BLaER1 treated with 17β-estradiol and CSF1 and Interleukin-3, amounts not matched to agents 10 nM and 100 nM (cell line): ENCODE results near the gene PROCA1.
A peak's percentile ranks its signal among the peaks of the same experiment; 100 is the strongest.

ENCODE experiments used
- H3K27ac ChIP-seq, 11 experiments: shearing (Covaris generic); formaldehyde crosslinking; 2 replicates each; pipeline ENCODE4 v1.8.1; 2022
- H3K27me3 ChIP-seq, 11 experiments: shearing (Covaris generic); formaldehyde crosslinking; 2 replicates each; pipeline ENCODE4 v1.8.1; 2022
- H3K36me3 ChIP-seq, 11 experiments: shearing (Covaris generic); formaldehyde crosslinking; 2 replicates each; pipeline ENCODE4 v1.8.1; 2022
- H3K4me1 ChIP-seq, 10 experiments: shearing (Covaris generic); formaldehyde crosslinking; 2 replicates each; pipeline ENCODE4 v1.8.1; 2022
- H3K4me2 ChIP-seq, 11 experiments: shearing (Covaris generic); formaldehyde crosslinking; 2 replicates each; pipeline ENCODE4 v1.8.1; 2022
- H3K4me3 ChIP-seq, 10 experiments: shearing (Covaris generic); formaldehyde crosslinking; 2 replicates each; pipeline ENCODE4 v1.8.1; 2022
- H3K9ac ChIP-seq, 11 experiments: shearing (Covaris generic); formaldehyde crosslinking; 2 replicates each; pipeline ENCODE4 v1.8.1; 2022
- H3K9me3 ChIP-seq, 11 experiments: shearing (Covaris generic); formaldehyde crosslinking; replicated peaks in 1 of 11; 2 replicates each; pipeline ENCODE4 v1.8.1; 2022
- H4K20me1 ChIP-seq, 11 experiments: shearing (Covaris generic); formaldehyde crosslinking; 2 replicates each; pipeline ENCODE4 v1.8.1; 2022
- Cebpa-rat ChIP-seq, 11 experiments: shearing (Covaris generic); IDR thresholded peaks; 2 replicates each; pipeline ENCODE4 v1.8.1; 2022

Gene PROCA1

GRCh38 chr17:28719021-28719433, 7.3 kb upstream of the PROCA1 start:
- TF ChIP-seq Cebpa-rat (IDR thresholded peaks at IDR 0.05) = no peak
- H3K4me2 ChIP-seq = peak overlapping the region; percentile 83 to 99 (median 97)
- peaks cover 50 to 61% (median 56%) of the 10 kb centered on the region in 11 experiments for H3K36me3 ChIP-seq
- no peaks in the 10 kb centered on the region for H3K27me3 ChIP-seq
- H3K4me3 ChIP-seq = peak overlapping the region; percentile 71 to 97 (median 86)
- H3K9me3 ChIP-seq = no peaks in the 10 kb centered on the region
- H4K20me1 ChIP-seq = peaks cover 34 to 68% (median 57%) of the 10 kb centered on the region in 11 experiments
- peaks cover 55 to 67% (median 61%) of the 10 kb centered on the region in 10 experiments for H3K4me1 ChIP-seq
- H3K9ac ChIP-seq = peak overlapping the region; percentile 83 to 99 (median 96); a peak in 21 of 22 replicates
- H3K27ac ChIP-seq = peak overlapping the region; percentile 86 to 99 (median 96)

DNA sequence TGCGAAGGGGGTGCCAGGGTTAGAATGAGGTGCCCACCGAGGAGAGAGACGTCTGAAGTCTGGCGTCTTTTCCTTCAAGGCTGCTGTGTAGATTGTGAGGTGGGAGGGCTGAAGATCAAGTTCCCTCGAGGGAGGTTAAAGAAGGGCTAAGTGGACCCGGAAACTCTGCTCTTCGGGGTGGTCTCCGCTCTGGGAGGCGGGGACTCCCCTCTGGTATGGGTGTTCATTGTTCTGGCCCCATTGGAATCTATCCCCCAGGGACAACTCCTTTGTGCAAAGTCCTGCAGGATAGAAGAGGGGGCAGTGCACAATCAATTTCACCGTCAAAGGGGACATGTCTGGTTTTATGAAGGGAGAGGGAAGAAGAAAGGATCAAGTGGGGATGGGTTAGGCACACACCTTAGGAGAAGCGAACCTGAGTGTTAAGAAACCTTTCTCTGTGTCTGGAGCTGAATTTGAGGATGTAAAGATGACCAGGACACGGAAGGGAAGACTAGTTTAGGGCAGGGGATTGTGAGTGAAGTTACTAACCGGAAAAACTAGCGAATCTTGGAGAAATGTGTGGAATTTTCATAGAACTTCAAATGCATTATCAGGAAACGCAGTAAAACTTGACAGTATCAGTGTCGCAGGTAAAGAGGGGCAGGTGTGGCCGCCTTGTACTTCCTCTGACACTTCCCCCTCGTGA, 6.8 kb upstream of the PROCA1 start:
- H3K4me1 ChIP-seq = peaks cover 49 to 64% (median 57%) of the 10 kb centered on the region in 10 experiments
- H3K9me3 ChIP-seq = no peaks in the 10 kb centered on the region
- no peak for TF ChIP-seq Cebpa-rat (IDR thresholded peaks at IDR 0.05)
- H3K4me3 ChIP-seq = peak overlapping the region; percentile 71 to 97 (median 86)
- peak overlapping the region; percentile 86 to 99 (median 96) for H3K27ac ChIP-seq
- H4K20me1 ChIP-seq = peaks cover 28 to 65% (median 52%) of the 10 kb centered on the region in 11 experiments
- H3K36me3 ChIP-seq = peaks cover 48 to 61% (median 56%) of the 10 kb centered on the region in 11 experiments
- H3K9ac ChIP-seq = peak overlapping the region; percentile 83 to 99 (median 96)
- peak overlapping the region; percentile 83 to 99 (median 97) for H3K4me2 ChIP-seq
- no peaks in the 10 kb centered on the region for H3K27me3 ChIP-seq

- Histone ChIP-seq H3K36me3 (peaks cover 41 to 61% (median 55%) of the 10 kb centered on the region in 11 experiments), H3K9me3 (no peaks in the 10 kb centered on the region), H3K9ac (peak within 1 kb of the TSS; percentile 83 to 99 (median 96)), H4K20me1 (peaks cover 21 to 61% (median 44%) of the 10 kb centered on the region in 11 experiments), H3K27me3 (no peaks in the 10 kb centered on the region), H3K4me2 (peak within 1 kb of the TSS; percentile 83 to 99 (median 97)), H3K27ac (peak within 1 kb of the TSS; percentile 86 to 99 (median 96)), H3K4me1 (peaks cover 47 to 64% (median 56%) of the 10 kb centered on the region in 10 experiments), H3K4me3 (peak within 1 kb of the TSS; percentile 71 to 97 (median 86))
- TF ChIP-seq Cebpa-rat (IDR thresholded peaks at IDR 0.05) = no peak
Observed at GRCh38 chr17:28717578-28718332, 6.1 kb upstream of the PROCA1 start, which contains the start of gene RAB34. RAB34 (minus strand) TSS chr17:28717868; CDS start chr17:28717266, 602 bp downstream.

GRCh38 chr17:28716740-28717577, 5.3 kb upstream of the PROCA1 start:
- Histone ChIP-seq H3K27ac (peak overlapping the region; percentile 86 to 99 (median 96)), H3K4me2 (peak overlapping the region; percentile 83 to 99 (median 97)), H3K36me3 (peaks cover 34 to 55% (median 47%) of the 10 kb centered on the region in 11 experiments), H3K27me3 (no peaks in the 10 kb centered on the region), H3K9ac (peak overlapping the region; percentile 83 to 99 (median 96)), H3K9me3 (no peaks in the 10 kb centered on the region), H3K4me1 (peaks cover 47 to 63% (median 55%) of the 10 kb centered on the region in 10 experiments), H3K4me3 (peak overlapping the region; percentile 71 to 97 (median 86)), H4K20me1 (peaks cover 13 to 57% (median 36%) of the 10 kb centered on the region in 11 experiments; a peak in 21 of 22 replicates)
- TF ChIP-seq Cebpa-rat (IDR thresholded peaks at IDR 0.05) = no peak

DNA sequence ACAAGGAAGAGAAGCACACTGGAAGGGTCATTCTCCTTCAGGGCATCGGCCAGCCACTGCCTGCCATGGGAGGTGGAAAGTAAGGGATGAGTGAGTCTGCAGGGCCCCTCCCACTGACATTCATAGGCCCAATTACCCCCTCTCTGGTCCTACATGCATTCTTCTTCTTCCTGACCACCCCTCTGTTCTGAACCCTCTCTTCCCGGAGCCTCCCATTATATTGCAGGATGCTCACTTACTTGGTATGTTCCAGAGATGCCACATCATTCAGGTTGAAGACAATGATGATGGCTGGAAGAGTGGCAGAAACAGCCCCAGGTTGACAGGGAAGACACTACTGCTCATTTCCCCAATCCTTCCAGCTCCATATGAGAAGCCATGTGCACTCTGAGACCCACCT, 3.5 kb upstream of the PROCA1 start:
- no peak for TF ChIP-seq Cebpa-rat (IDR thresholded peaks at IDR 0.05)
- peaks cover 20 to 38% (median 33%) of the 10 kb centered on the region in 11 experiments for H3K36me3 ChIP-seq
- H4K20me1 ChIP-seq = peaks cover 0 to 40% (median 19%) of the 10 kb centered on the region in 11 experiments; a peak in 14 of 22 replicates
- H3K4me3 ChIP-seq = peak overlapping the region in 1 of 10 experiments; percentile 94; a peak in 1 of 20 replicates
- peak overlapping the region in 4 of 11 experiments; percentile 41 to 99 (median 97); a peak in 3 of 22 replicates for H3K9ac ChIP-seq
- no peaks in the 10 kb centered on the region for H3K9me3 ChIP-seq
- no peaks in the 10 kb centered on the region for H3K27me3 ChIP-seq
- H3K4me1 ChIP-seq = peaks cover 48 to 65% (median 55%) of the 10 kb centered on the region in 10 experiments
- 0 out of 22 replicates have a peak overlapping the region, but pooled peaks of 1 of the 11 experiments have one; percentile 21 for H3K27ac ChIP-seq
- H3K4me2 ChIP-seq = peak overlapping the region in 10 of 11 experiments; percentile 2 to 99 (median 98); a peak in 14 of 22 replicates

GRCh38 chr17:28714281-28714680, 2.6 kb upstream of the PROCA1 start:
- peaks cover 0 to 40% (median 18%) of the 10 kb centered on the region in 11 experiments; a peak in 13 of 22 replicates for H4K20me1 ChIP-seq
- H3K4me1 ChIP-seq = peaks cover 55 to 74% (median 63%) of the 10 kb centered on the region in 10 experiments
- peak overlapping the region in 2 of 11 experiments; percentile 22 to 28; a peak in 1 of 22 replicates for H3K9ac ChIP-seq
- no peaks in the 10 kb centered on the region for H3K27me3 ChIP-seq
- H3K9me3 ChIP-seq = no peaks in the 10 kb centered on the region
- no peak overlapping the region; a peak in 1 of 22 replicates for H3K4me2 ChIP-seq
- H3K27ac ChIP-seq = 0 out of 22 replicates have a peak overlapping the region, but pooled peaks of 1 of the 11 experiments have one; percentile 21
- H3K36me3 ChIP-seq = peaks cover 20 to 38% (median 33%) of the 10 kb centered on the region in 11 experiments
- no peak for TF ChIP-seq Cebpa-rat (IDR thresholded peaks at IDR 0.05)
- H3K4me3 ChIP-seq = no peak overlapping the region

DNA sequence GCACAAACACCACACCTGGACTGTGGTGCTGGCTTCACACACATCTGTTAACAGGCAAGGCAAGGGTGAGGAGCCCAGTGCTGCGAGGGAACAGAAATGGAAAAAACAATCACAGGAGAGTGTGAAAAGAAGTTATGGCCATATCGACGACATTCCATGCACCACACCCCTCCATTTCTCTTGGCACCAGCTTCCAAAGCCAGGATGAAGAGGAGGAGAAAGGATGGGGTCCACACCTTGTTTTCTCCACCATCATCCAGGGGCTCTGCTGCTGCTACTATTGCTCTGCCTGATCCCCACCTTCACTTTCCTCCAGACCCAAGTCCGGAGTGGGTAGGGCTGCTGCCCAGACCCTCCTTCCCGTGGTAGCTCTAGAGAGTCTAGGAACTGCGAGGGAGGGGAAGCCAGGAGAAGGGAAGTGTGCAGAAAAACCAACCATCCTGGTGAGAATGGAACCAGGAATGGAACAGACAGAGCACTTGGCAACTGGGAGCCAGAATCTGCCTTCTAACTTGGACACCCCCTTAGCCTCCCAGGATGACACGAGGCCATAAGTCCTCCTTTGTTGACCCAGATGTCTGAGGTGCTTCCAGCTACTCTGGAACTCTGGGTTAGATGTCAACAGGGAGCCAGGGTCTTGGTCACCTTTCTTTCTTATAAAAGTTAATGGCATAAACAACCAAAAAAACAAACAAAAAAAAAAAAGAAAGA, 1.2 kb upstream of the PROCA1 start:
- Histone ChIP-seq H3K4me1 (peaks cover 45 to 63% (median 51%) of the 10 kb centered on the region in 10 experiments), H4K20me1 (peaks cover 0 to 40% (median 18%) of the 10 kb centered on the region in 11 experiments; a peak in 13 of 22 replicates), H3K9ac (peak overlapping the region in 8 of 11 experiments; percentile 86 to 96 (median 92); a peak in 16 of 22 replicates), H3K36me3 (peaks cover 20 to 38% (median 33%) of the 10 kb centered on the region in 11 experiments), H3K27ac (peak overlapping the region in 9 of 11 experiments; percentile 28 to 96 (median 94); a peak in 13 of 22 replicates), H3K4me2 (peak overlapping the region; percentile 94 to 99 (median 98)), H3K27me3 (no peaks in the 10 kb centered on the region), H3K9me3 (no peaks in the 10 kb centered on the region), H3K4me3 (peak overlapping the region in 7 of 10 experiments; percentile 63 to 81 (median 70); a peak in 10 of 20 replicates)
- no peak; a peak in 1 of 22 replicates for TF ChIP-seq Cebpa-rat (IDR thresholded peaks at IDR 0.05)
